Coronary artery (tissue), 2 donors: ENCODE data around the gene UBE3C.
"Not testable (repeated sequence)": the region's sequence is repeated elsewhere in the genome, so short reads cannot be mapped to it uniquely, and the experiment has no call there.

Experiments used
- DNase-seq: peaks from one replicate; pipeline ENCODE4 v3.0.0-alpha.2; 2017; ENCODE audit warnings: low spot score
- H3K27ac ChIP-seq, 2 donors: fragments of 200-600 bp; sonication (generic); one replicate each; pipeline ENCODE4 v1.5.1; 2016 to 2019
- H3K4me3 ChIP-seq: fragments of 200-600 bp; sonication (generic); 2 replicates; pipeline ENCODE4 v1.5.1; 2016; ENCODE audit warnings: mild to moderate bottlenecking, moderate library complexity
- CTCF ChIP-seq: fragments of 200-600 bp; sonication (generic); IDR thresholded peaks from one replicate; pipeline ENCODE4 v1.5.1; 2019; ENCODE audit warnings: antibody characterized with exemption

UBE3C gene

GRCh38 chr7:157248659-157249058 is 109.9 kb downstream of the UBE3C start:
- TF ChIP-seq CTCF = no peak
- no peak overlapping the region for H3K4me3 ChIP-seq
- no peak overlapping the region for H3K27ac ChIP-seq
- DNase-seq = no peak

- DNase-seq = no peak
- no peak overlapping the region for H3K27ac ChIP-seq
These were observed 112.0 kb downstream of the UBE3C start for GRCh38 chr7:157250605-157251228.

GRCh38 chr7:157251817-157252216 is 113.1 kb downstream of the UBE3C start:
- H3K4me3 ChIP-seq, DNase-seq: not testable (repeated sequence)

More at GRCh38 chr7:157250605-157251228, 112.0 kb downstream of the UBE3C start:
- TF ChIP-seq CTCF = peak; percentile 60
- no peak overlapping the region for H3K4me3 ChIP-seq

GRCh38 chr7:157253850-157254249 is 115.1 kb downstream of the UBE3C start:
- DNase-seq = no peak
- no peak for TF ChIP-seq CTCF
- H3K4me3 ChIP-seq = no peak overlapping the region
- no peak overlapping the region for H3K27ac ChIP-seq

More at GRCh38 chr7:157251817-157252216, 113.1 kb downstream of the UBE3C start:
- H3K27ac ChIP-seq = not testable (repeated sequence)

- not testable (repeated sequence) for H3K4me3 ChIP-seq, H3K27ac ChIP-seq
These were observed 116.1 kb downstream of the UBE3C start for GRCh38 chr7:157254781-157255180.

GRCh38 chr7:157255201-157255606 is 116.5 kb downstream of the UBE3C start:
- H3K27ac ChIP-seq = no peak overlapping the region
- H3K4me3 ChIP-seq = no peak overlapping the region
- DNase-seq = no peak
- no peak for TF ChIP-seq CTCF

More at GRCh38 chr7:157254781-157255180, 116.1 kb downstream of the UBE3C start:
- DNase-seq = not testable (repeated sequence)

GRCh38 chr7:157263156-157263555 is 124.4 kb downstream of the UBE3C start:
- TF ChIP-seq CTCF = no peak
- DNase-seq = no peak
- H3K4me3 ChIP-seq = no peak overlapping the region
- no peak overlapping the region for H3K27ac ChIP-seq

- no peak for TF ChIP-seq CTCF
- no peak overlapping the region for H3K27ac ChIP-seq
- H3K4me3 ChIP-seq = no peak overlapping the region
- no peak for DNase-seq
These were observed 126.3 kb downstream of the UBE3C start for GRCh38 chr7:157265051-157265450.
